ENCODE data around the gene AKAP17A.
"Not testable (repeated sequence)": the region's sequence is repeated elsewhere in the genome, so short reads cannot be mapped to it uniquely, and the experiment has no call there.

The AKAP17A gene

DNA sequence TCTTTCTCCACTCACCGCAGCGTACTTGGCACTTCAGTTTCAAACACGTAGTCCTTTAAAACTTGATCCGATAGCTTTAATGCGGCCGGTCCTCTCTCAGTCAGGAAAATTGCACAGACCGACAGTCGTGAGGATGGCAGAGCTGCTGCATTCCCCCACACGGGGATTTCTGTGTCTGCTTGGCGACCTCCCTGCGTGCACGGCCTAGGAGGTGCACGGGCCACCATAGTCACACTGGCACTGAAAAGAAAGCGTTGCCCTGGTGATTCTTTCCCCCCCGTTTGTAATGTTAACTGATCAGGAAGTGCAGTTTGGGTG lies 10.3 kb downstream of the AKAP17A start:
- H3K9me3 ChIP-seq (ENCODE audit: low read length) = peaks cover 13% of the 10 kb centered on the region
- no peaks in the 10 kb centered on the region for H3K4me1 ChIP-seq (ENCODE audit: insufficient read depth, low read length)
- peaks cover 66% of the 10 kb centered on the region for H3K36me3 ChIP-seq (ENCODE audit: insufficient read depth, low read length)
- H2AFZ ChIP-seq (ENCODE audit: low read depth, low read length) = no peak overlapping the region
- H3K4me3 ChIP-seq (ENCODE audit: low read length) = no peak overlapping the region
- H3K27me3 ChIP-seq (ENCODE audit: insufficient read depth, low read length) = no peaks in the 10 kb centered on the region

DNA sequence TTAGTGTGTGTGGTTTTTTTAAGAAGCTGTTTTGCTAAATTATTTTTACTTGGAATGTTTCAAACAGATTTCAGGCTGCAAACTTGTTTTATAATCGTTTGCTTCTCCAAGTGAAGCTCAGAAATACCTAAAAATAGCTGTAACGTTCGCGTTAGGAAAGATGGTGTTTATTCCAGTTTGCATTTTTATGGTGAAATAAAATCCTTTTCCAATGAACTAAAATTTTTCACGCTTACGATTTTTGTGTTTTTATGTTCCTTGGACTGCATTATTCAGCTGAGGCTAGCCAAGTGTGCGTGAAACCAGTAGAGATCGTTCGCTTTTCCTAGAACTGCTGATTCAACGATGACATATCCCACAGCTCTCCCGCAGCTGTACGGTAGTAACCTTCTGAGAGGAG lies 10.9 kb downstream of the AKAP17A start:
- H3K4me1 ChIP-seq (ENCODE audit: insufficient read depth, low read length) = no peaks in the 10 kb centered on the region
- peaks cover 60% of the 10 kb centered on the region for H3K36me3 ChIP-seq (ENCODE audit: insufficient read depth, low read length)
- H2AFZ ChIP-seq (ENCODE audit: low read depth, low read length) = no peak overlapping the region
- no peaks in the 10 kb centered on the region for H3K27me3 ChIP-seq (ENCODE audit: insufficient read depth, low read length)
- H3K9me3 ChIP-seq (ENCODE audit: low read length) = peaks cover 13% of the 10 kb centered on the region
- no peak overlapping the region for H3K4me3 ChIP-seq (ENCODE audit: low read length)

DNA sequence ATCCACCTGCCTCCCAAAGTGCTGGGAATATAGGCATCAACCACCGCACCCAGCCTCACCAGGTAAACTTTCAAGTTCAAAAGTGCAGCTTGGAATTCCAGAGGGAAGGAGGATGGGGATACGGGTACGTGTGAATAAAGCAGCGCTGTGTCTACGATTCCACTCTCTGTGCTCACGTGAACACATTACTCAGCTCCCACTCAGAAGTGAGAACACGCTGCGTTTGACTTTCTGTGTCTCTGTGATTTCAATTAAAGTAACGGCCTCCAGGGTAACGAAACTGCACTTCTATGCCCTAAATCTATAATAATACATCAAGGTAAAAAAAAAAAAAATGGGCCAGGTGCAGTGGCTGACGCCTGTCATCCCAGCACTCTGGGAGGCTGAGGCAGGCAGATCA lies 15.1 kb downstream of the AKAP17A start:
- no peak overlapping the region for H2AFZ ChIP-seq (ENCODE audit: low read depth, low read length)
- no peaks in the 10 kb centered on the region for H3K4me1 ChIP-seq (ENCODE audit: insufficient read depth, low read length)
- H3K27me3 ChIP-seq (ENCODE audit: insufficient read depth, low read length) = no peaks in the 10 kb centered on the region
- H3K36me3 ChIP-seq (ENCODE audit: insufficient read depth, low read length) = peaks cover 19% of the 10 kb centered on the region
- H3K4me3 ChIP-seq (ENCODE audit: low read length) = no peak overlapping the region
- H3K9me3 ChIP-seq (ENCODE audit: low read length) = peaks cover 7% of the 10 kb centered on the region

DNA sequence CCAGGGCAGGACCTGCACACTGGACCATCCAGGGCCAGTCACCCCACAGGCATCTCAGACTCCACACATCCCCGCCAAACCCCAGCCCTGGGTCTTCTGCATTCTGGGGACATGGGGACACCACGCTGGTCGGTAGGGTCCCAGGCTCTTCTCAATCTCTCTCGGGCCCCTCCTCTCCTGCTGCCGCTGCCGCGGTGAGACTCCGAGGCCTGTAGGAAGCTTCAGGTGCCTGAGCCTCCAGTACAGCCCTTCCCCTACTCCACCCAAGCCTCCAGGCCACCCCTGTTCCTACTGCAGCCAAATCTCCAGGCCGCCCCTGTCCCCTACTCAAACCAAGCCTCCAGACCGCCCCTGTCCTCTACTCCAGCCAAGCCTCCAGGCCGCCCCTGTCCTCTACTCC lies 17.9 kb downstream of the AKAP17A start:
- Histone ChIP-seq H3K4me1 (ENCODE audit: insufficient read depth, low read length) (no peaks in the 10 kb centered on the region), H2AFZ (ENCODE audit: low read depth, low read length) (no peak overlapping the region), H3K27me3 (ENCODE audit: insufficient read depth, low read length) (no peaks in the 10 kb centered on the region), H3K36me3 (ENCODE audit: insufficient read depth, low read length) (peaks cover under 1% of the 10 kb centered on the region), H3K9me3 (ENCODE audit: low read length) (peaks cover 2% of the 10 kb centered on the region), H3K4me3 (ENCODE audit: low read length) (no peak overlapping the region)

DNA sequence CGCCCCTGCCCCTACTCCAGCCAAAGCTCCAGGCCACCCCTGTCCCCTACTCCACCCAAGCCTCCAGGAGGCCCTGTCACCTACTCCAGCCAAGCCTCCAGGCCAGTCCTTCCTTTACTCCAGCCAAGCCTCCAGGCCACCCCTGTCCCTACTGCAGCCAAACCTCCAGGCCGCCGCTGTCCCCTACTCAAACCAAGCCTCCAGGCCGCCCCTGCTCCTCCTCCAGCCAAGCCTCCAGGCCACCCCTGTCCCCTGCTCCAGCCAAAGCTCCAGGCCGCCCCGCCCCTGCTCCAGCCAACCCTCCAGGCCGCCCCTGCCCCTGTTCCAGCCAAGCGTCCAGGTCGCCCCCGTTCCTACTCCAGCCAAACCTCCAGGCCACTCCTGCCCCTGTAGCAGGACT lies 18.4 kb downstream of the AKAP17A start:
- H3K9me3 ChIP-seq (ENCODE audit: low read length) = peaks cover 2% of the 10 kb centered on the region
- H3K27me3 ChIP-seq (ENCODE audit: insufficient read depth, low read length) = no peaks in the 10 kb centered on the region
- no peaks in the 10 kb centered on the region for H3K4me1 ChIP-seq (ENCODE audit: insufficient read depth, low read length)
- no peaks in the 10 kb centered on the region for H3K36me3 ChIP-seq (ENCODE audit: insufficient read depth, low read length)
- H3K4me3 ChIP-seq (ENCODE audit: low read length) = no peak overlapping the region
- H2AFZ ChIP-seq (ENCODE audit: low read depth, low read length) = no peak overlapping the region

DNA sequence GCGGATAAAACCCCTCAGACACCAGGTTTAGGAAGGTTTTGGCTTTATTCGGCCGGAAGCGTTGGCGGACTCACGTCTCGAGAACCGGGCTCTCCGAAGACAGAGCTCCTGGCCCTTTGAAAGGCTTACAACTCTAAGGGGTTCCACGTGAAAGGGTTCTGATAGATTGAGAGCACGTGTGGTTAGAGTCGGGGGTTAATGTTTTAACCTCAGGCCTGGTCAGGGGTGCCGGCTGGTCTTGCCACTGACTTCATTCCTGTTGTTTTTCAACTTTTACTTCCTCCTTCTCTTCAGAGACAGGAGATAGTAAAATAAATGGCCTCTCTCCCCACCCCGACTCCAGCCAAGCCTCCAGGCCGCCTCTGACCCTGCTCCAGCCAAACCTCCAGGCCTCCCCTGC lies 18.8 kb downstream of the AKAP17A start:
- H3K9me3 ChIP-seq (ENCODE audit: low read length) = peaks cover 2% of the 10 kb centered on the region
- no peak overlapping the region for H3K4me3 ChIP-seq (ENCODE audit: low read length)
- no peaks in the 10 kb centered on the region for H3K4me1 ChIP-seq (ENCODE audit: insufficient read depth, low read length)
- H2AFZ ChIP-seq (ENCODE audit: low read depth, low read length) = no peak overlapping the region
- H3K36me3 ChIP-seq (ENCODE audit: insufficient read depth, low read length) = no peaks in the 10 kb centered on the region
- H3K27me3 ChIP-seq (ENCODE audit: insufficient read depth, low read length) = no peaks in the 10 kb centered on the region

DNA sequence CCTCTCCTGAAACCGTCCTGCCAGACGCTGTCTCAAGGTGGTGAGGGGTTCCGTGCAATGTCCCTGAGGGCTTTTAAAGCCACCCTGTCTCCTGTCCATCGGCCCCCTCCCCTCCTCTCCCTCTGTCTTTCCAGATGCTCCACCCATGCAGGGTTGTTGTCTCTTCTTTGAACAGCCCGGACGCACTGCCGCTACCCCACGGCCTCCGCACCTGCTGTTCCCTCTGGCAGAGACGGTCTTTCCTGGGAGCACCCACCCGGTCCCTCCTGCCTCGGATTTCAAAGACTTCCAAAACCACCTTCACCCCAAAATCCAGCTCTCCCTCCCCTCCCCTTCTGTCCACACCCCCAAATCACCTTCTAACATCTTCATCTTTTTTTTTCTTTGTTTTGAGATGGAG lies 19.3 kb downstream of the AKAP17A start:
- Histone ChIP-seq H3K9me3 (ENCODE audit: low read length) (peaks cover 2% of the 10 kb centered on the region), H3K4me1 (ENCODE audit: insufficient read depth, low read length) (no peaks in the 10 kb centered on the region), H3K36me3 (ENCODE audit: insufficient read depth, low read length) (no peaks in the 10 kb centered on the region), H3K4me3 (ENCODE audit: low read length) (no peak overlapping the region), H3K27me3 (ENCODE audit: insufficient read depth, low read length) (no peaks in the 10 kb centered on the region), H2AFZ (ENCODE audit: low read depth, low read length) (no peak overlapping the region)

DNA sequence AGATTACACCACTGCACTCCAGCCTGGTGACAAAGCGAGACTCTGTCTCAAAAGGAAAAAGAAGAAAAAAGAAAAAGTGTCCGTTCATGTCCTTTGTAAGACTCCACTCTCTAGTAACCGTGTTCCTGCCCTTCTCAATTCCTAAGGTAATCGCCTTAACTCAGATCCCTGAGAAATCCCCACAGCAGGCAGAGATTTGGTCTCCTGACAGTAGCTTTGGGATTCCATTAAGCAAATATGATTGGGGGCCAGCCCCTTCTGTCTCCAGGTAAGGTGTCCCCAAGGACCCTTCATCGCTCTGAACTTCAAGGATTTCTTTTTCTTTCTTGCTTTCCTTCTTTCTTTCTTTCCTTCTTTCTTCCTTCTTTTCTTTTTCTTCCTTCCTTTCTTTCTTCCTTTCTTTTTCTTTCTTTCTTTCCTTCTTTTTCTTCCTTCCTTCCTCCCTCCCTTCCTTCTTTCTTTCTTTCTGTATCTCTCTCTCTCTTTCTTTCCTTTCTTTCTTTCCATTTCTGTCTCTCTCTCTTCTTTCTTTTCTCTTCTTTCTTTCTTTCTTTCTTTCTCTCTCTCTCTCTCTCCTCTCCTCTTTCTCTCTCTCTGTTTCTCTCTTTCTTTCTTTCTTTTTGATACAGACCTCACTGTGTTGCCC lies 21.4 kb downstream of the AKAP17A start:
- Histone ChIP-seq H3K36me3 (ENCODE audit: insufficient read depth, low read length) (no peaks in the 10 kb centered on the region), H3K4me1 (ENCODE audit: insufficient read depth, low read length) (no peaks in the 10 kb centered on the region), H3K4me3 (ENCODE audit: low read length) (no peak overlapping the region), H3K27me3 (ENCODE audit: insufficient read depth, low read length) (no peaks in the 10 kb centered on the region), H3K9me3 (ENCODE audit: low read length) (peaks cover 2% of the 10 kb centered on the region), H2AFZ (ENCODE audit: low read depth, low read length) (no peak overlapping the region)

DNA sequence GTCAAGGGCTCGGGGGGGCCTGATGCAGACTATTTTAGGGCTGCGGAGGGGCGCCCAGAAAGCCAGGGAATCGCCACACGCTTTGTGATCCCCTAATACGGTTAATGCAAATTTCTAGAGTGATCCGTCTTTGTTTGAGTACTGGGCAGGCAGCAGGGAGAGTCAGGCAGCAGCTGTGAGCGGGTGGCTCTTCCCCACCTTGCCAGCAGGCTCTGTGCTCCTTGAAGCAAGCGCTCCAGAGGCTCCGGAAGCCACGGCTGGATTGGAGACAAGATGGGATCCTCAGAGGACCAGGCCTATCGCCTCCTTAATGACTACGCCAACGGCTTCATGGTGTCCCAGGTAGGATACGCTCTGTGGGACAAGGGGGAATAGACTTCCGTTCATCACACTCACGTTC lies 23.5 kb downstream of the AKAP17A start, which contains the start of gene ASMT:
Gene ASMT, plus strand, starts transcription at position 133 of the 400 bp plus-strand sequence. Its CDS starts 141 bp downstream, at position 274.
- Histone ChIP-seq H2AFZ (ENCODE audit: low read depth, low read length) (peak within 1 kb of the TSS; percentile 43), H3K4me3 (ENCODE audit: low read length) (no peak within 1 kb of the TSS), H3K36me3 (ENCODE audit: insufficient read depth, low read length) (no peaks in the 10 kb centered on the region), H3K4me1 (ENCODE audit: insufficient read depth, low read length) (no peaks in the 10 kb centered on the region), H3K9me3 (ENCODE audit: low read length) (peaks cover 2% of the 10 kb centered on the region), H3K27me3 (ENCODE audit: insufficient read depth, low read length) (no peaks in the 10 kb centered on the region)

DNA sequence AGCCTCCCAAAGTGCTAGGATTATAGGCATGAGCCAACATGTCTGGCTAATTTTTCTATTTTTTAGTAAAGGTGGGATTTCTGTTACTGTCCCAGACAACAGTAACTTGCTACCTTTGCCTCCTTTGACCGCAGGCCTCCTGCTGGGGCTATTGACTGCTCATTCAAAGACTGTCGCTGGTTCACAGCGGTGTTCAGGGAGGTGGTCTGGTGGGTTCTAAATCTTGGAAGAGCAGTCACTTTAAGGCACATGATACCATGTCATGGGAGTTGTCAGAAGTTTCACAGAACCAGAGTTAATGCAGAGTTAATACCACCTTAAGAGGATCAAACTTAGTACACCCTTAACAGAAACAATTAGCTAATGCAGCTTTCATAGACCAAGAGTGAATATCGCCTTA lies 27.3 kb downstream of the AKAP17A start:
- Histone ChIP-seq H2AFZ (ENCODE audit: low read depth, low read length) (no peak overlapping the region), H3K27me3 (ENCODE audit: insufficient read depth, low read length) (no peaks in the 10 kb centered on the region), H3K4me3 (ENCODE audit: low read length) (no peak overlapping the region)

DNA sequence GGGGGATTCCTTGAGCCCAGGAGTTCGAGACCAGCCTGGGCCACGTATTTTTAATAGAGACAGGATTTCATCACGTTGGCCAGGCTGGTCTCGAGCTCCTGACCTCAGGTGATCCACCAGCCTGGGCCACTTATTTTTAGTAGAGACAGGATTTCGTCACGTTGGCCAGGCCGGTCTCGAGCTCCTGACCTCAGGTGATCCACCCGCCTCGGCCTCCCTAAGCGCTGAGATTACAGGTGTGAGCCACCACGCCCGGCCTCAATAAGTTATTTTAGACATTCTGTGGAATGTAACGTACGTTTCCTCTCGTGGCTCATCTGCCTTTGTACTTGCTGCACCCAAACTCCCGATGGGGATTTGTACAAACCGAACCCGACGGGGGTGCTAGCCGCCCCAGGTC lies 32.3 kb downstream of the AKAP17A start:
- Histone ChIP-seq H3K36me3 (ENCODE audit: insufficient read depth, low read length) (no peaks in the 10 kb centered on the region), H2AFZ (ENCODE audit: low read depth, low read length) (no peak overlapping the region), H3K4me3 (ENCODE audit: low read length) (no peak overlapping the region), H3K4me1 (ENCODE audit: insufficient read depth, low read length) (no peaks in the 10 kb centered on the region), H3K27me3 (ENCODE audit: insufficient read depth, low read length) (no peaks in the 10 kb centered on the region), H3K9me3 (ENCODE audit: low read length) (no peaks in the 10 kb centered on the region)

More for the DNA sequence above, 27.3 kb downstream of the AKAP17A start:
- H3K36me3 ChIP-seq (ENCODE audit: insufficient read depth, low read length) = no peaks in the 10 kb centered on the region
- H3K9me3 ChIP-seq (ENCODE audit: low read length) = no peaks in the 10 kb centered on the region
- no peaks in the 10 kb centered on the region for H3K4me1 ChIP-seq (ENCODE audit: insufficient read depth, low read length)

DNA sequence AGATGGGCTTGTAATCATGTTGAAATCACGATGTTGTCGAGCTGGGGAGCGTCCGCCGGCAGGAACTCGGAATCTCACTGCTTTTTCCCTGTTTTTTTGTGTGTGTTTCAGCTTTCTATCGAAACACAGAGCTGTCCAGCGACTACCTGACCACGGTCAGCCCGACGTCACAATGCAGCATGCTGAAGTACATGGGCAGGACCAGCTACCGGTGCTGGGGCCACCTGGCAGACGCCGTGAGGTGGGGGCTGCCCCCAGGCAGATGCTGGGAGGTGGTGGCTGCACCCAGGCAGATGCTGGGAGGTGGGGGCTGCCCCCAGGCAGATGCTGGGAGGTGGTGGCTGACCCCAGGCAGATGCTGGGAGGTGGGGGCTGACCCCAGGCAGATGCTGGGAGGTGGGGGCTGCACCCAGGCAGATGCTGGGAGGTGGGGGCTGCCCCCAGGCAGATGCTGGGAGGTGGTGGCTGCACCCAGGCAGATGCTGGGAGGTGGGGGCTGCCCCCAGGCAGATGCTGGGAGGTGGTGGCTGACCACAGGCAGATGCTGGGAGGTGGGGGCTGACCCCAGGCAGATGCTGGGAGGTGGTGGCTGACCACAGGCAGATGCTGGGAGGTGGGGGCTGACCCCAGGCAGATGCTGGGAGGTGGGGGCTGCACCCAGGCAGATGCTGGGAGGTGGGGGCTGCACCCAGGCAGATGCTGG lies 32.9 kb downstream of the AKAP17A start:
- not testable (repeated sequence) for H3K4me3 ChIP-seq (ENCODE audit: low read length); H3K36me3 ChIP-seq (ENCODE audit: insufficient read depth, low read length); H3K9me3 ChIP-seq (ENCODE audit: low read length); H3K27me3 ChIP-seq (ENCODE audit: insufficient read depth, low read length); H2AFZ ChIP-seq (ENCODE audit: low read depth, low read length); H3K4me1 ChIP-seq (ENCODE audit: insufficient read depth, low read length)

DNA sequence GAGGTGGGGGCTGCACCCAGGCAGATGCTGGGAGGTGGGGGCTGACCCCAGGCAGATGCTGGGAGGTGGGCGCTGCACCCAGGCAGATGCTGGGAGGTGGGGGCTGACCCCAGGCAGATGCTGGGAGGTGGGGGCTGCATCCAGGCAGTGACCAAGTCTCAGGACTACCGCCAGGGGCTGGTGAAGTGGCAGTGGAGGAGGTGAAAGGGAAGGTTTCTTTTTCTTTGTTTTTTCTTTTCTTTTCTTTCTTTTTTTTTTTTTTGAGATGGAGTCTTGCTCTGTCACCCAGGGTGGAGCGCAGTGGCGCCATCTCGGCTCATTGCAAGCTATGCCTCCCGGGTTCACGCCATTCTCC lies 33.4 kb downstream of the AKAP17A start:
- not testable (repeated sequence) for H2AFZ ChIP-seq (ENCODE audit: low read depth, low read length); H3K36me3 ChIP-seq (ENCODE audit: insufficient read depth, low read length); H3K27me3 ChIP-seq (ENCODE audit: insufficient read depth, low read length); H3K4me3 ChIP-seq (ENCODE audit: low read length); H3K4me1 ChIP-seq (ENCODE audit: insufficient read depth, low read length); H3K9me3 ChIP-seq (ENCODE audit: low read length)

DNA sequence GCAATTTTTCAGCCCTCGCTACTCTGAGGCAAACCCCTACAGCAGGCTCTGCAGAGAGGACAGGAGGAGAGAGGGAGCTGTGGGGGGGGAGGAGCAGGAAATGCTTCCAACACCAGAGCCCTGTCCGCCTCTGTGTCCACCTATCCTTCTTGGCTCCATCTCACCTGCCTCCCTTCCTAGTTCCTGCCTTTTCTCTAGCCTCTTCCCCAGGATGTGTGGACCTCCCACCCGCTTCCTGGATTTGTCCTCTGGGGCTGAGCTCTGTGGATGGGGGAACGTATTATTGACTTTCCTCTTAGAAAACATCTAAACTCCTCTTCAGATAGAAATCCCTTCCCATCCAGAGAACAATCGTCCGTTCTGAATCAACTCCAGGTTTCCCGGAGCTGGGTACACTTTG lies 37.8 kb downstream of the AKAP17A start:
- Histone ChIP-seq H3K27me3 (ENCODE audit: insufficient read depth, low read length) (no peaks in the 10 kb centered on the region), H2AFZ (ENCODE audit: low read depth, low read length) (no peak overlapping the region), H3K4me3 (ENCODE audit: low read length) (no peak overlapping the region), H3K36me3 (ENCODE audit: insufficient read depth, low read length) (no peaks in the 10 kb centered on the region), H3K9me3 (ENCODE audit: low read length) (no peaks in the 10 kb centered on the region), H3K4me1 (ENCODE audit: insufficient read depth, low read length) (no peaks in the 10 kb centered on the region)

Data from neuron (in vitro differentiated cells).